Measurements from ENCODE around the gene LYZL4.
A peak's percentile ranks its signal among the peaks of the same experiment; 100 is the strongest.

The LYZL4 gene

DNA sequence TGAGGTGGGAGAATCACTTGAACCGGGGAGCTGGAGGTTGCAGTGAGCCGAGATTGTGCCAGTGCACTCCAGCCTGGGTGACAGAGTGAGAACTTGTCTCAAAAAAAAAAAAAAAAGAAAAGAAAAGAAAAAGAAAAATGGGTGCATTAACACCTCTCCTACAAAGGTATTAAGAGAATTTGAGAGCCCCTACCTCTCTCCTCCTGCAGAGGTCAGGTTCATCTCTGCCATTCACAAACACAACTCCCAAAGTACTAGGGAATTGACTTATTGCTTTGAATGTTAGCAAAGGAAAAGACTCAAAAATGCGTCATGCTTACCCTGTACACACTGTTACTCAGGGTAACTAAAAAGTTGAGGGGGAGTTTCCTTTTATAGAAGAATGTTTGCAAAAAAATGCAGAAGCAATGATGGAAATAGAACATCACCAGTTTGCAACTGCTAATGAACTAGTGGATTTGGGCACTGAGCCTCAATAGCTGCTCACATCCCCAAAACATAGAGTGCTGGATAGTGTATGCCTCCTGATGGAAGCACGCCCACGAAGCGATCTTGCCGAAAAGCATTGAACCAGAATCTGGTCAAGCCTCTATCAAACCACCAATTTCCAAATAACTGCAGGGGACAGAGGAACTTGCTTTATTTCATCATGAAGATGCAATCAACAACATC lies 15.5 kb upstream of the LYZL4 start:
- no peak for DNase-seq (ENCODE audit: low spot score)

DNA sequence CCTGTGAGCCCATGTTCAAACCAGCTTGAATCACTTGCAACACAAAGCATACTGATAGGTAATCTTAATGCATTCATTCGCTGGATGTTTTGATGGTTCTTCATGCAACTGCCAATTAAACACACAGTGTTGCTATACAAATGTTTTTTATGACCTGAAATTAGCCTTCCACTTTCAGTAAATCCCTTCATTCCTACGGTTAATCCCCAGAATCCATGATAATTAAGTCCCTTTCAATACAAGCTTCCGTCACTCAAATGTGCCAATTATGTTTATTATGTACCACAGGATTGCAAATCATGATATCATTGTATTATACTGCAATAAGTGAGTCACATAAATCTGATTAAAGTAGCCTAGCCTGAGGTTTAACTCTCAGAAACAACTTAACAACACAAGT lies 14.5 kb upstream of the LYZL4 start:
- DNase-seq (ENCODE audit: low spot score), result no peak

DNA sequence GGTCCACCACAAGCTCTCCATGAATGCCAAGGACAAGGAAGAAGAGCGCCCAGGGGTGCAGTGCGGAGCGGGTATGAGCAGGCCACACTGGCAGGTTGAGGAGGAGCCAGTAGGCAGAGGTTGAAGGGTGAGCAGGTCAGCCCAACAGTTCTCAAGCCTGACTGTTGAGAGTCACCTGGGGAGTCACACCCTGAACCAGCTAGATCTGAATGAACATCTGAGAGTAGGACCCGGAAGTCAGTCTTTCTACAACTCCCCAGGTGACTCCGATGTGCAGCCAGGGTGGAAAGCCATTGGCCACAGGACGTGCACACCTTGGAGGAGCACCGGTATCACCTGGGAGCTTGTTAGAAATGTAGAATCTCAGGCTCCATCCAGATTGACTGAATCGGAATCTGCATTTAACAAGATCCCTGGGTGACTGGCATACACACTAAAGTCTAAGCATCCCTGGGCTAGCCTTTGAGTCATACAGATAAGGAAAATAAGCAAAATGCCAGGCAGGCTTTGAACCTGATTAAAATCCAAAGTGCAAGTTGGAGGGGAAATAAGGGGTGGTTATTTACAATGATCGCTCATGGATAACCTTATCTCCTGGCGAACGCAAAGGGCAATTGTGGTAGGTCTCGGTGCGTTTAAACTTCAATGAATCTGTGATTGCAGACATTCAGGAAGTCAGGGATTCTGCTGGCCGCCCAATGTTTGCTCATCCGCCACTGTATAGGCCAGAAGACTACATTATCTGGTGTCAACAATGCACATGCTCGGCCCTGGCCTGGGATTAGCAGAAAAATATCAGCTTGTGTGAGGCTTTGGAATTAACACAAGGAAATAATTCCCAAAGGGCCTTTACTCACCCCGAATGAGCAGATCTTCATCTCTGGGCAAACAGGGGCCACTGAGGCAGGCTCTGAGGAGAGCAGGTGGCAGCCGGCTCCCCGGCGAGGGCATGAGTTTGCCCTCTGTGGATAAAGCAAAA lies 11.7 kb upstream of the LYZL4 start:
- DNase-seq (ENCODE audit: low spot score), result no peak

DNA sequence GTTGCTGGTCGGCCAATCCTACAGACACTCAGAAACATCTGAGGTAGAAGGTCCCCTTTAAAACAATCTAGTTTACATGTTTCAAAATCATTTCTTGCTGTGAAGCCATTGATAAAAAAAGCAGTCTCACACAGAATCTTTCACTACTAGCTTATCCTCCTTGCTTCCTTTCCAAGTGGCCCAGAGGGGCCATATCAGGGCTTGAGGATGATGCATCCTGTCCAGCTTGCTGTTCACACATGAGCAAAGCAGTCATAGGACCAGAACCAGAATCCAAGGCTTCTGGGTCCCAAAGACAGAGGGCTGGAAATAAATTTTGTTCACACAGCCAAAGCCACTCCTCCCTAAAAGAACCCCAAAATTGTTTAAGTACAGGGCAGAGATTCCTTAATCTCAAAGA lies 9.2 kb upstream of the LYZL4 start:
- no peak for DNase-seq (ENCODE audit: low spot score)

DNA sequence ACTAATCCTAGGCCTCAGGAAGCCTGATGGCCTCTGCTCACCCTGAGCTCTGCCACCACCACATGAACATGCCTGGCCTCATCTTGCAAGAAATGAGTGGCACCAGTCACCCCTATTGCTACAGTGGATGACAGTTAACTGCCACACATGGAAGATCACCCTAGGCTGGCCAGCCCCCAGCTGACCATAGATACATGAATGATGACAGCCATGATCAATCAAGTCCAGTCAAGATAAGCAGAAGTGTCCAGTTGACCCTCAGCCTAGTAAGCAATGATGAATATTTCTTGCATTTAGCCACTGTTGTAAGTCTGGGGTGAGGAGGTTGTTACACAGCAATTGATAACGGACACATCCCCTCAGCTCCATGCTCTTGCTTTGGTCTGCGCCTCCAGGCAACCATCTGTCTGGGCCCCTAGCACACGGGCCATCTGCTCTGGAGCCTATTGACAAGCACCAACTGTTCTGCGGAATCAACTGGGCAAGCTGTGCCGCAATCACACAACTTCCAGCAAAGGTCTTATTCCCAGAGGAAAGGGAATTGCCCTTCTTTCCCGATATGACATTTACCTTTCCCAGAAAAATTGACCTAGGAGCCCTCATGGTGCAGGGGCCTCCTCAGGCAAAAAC lies 2.2 kb upstream of the LYZL4 start:
- no peak for DNase-seq (ENCODE audit: low spot score)

DNA sequence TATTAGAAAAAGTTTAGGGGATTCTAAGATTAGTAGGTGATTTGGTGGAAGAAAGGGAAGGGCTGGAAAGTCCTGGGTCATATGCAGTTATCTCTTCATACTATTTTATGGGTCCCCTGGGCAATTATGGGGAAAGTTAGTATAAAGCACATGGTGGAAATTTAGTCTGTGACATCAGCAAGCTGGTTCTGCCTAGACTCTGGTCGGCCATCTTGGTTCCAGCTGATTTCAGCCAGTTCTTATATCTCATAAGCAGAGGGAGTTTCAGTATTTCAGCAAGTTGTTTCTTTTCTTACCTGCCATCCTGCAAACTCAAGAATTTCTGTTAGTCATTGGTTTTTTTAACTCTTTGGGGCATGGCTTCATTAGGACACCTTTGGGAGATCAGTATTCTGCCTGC lies 1.0 kb upstream of the LYZL4 start:
- DNase-seq (ENCODE audit: low spot score), result no peak

DNA sequence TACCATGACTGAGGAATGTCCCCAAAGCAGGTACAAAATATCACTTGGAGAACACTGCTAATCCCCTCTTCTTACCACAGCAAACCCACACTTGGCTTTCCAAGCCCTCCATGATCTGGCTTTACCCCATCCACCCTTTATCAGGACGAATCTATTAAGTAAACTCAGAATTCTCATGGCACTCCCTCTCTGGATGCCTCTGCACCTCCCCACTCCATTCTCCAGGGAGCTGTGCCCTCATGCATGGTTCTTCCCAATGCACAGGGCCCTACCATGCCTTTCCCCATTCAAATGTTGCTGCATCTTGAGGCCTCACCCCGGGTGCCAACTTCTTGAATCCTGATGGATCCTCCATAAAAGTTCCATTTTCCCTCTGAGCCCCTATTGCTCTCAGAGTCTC lies 2.3 kb downstream of the LYZL4 start:
- DNase-seq (ENCODE audit: low spot score), result no peak

DNA sequence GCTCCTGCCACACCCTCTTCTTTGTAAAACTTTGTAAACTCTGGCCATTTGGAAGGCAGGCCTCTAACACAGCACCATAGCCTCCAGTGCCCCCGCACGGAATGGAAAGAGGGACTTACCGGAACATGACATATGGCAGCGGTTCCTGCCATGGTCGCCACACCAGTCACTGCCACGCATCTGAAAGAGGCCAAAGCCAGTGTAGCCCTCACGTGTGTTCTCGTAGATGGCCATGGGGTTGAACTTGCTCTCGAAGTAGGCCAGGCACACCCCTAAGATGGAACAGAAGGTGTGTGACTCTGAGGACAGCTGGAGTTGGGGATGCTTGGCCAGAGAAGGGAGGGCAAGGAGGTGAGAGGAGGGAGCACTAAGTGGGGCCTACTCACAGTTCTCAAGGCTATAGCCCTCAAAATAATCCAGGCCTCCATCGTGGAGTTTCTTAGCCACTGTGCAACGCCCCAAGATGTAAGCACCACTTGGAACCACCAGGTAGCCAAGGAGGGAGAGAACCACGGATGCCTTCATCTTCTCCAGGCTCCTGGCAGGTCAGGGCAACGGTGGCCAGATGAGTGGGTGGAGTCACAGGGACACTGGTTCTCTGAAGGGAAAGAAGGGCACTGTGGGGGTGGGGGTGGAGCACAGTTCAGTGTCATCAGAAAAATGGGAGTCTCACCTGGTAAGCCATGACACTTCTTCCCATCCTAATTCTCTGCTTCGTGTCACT lies 3.5 kb downstream of the LYZL4 start:
- DNase-seq (ENCODE audit: low spot score), result no peak

DNA sequence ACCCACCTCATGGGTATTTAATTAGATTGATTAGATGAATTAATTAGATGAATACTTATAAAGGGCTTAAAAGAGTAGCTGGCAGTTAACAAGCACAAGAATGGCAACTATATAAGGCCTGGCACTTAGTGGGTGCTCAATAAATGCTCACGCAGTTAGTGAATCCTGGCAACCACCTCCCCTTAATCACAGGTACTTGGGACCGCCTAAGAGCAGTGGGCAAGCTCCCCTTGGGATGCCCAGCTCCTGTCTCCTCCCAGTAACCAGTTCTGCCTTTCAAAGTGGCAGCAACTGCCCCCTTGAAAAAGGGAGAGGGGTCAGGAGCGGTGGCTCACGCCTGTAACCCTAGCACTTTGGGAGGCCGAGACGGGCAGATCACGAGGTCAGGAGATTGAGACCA lies 4.6 kb downstream of the LYZL4 start:
- no peak for DNase-seq (ENCODE audit: low spot score)

DNA sequence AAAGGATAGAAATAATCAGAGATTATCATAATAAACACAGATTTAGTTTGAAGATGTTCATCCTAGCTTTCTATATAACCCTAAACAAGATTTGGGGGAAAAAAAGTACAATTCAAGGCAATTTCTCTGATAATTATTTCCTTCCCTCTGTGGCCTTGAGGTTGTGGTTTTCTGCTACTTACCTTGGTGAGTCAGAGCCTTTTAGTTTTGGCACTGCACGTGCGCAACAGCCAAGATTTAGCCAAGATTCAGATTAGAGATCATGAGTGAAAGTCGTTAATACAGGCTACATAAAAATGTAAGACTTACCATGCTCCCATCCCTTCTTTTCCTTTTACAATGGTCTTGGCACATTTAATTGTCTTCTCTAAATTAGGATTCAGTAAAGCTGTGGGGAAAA lies 6.7 kb downstream of the LYZL4 start:
- DNase-seq (ENCODE audit: low spot score), result no peak

DNA sequence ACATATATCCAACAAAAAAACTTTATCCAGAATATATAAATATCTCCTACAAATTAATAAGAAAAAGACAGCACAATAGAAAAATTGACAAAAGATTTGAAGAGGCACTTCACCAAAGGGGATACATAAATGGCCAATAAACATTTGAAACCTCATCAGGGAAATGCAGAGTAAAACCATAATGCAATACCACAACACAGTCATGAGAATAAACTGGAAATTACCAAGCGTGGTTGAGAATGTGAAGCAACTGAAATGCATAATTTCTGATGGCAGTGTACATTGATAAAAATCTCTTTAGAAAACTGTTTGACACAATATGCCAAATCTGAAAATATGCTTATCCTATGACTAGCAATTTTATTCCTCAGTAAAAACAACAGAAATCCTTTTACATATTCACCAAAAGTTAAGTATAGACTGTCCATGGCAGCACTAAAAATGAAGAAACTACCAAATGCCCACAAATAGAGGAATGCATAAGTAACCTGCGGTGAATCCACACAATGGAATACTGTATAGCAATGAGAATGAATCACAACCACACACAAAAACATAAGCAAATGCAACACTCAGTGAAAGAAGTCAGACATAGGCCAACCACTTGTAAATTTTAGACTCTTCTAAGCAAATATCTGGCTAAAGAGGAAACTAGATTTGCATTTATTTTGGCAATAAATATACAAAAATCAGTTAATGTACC lies 7.9 kb downstream of the LYZL4 start:
- no peak for DNase-seq (ENCODE audit: low spot score)

DNA sequence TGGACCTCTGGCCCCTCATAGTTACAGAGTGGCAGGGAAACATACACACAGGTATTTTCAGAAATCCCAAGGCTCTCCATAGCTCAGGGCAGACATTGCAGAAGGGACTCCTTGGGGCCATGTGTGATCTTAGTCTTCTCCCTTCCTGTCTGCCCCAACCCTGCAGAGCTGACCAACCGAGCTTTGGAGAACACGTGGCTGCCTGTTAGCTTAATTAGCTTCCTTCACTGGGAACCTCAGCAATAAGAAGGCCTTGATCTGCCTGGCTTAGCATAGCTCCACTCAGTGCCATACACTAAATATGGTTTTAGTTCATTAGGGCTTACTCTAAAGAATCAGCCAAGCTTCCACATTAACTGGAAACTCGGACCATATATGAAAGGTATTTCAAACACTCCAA lies 12.3 kb downstream of the LYZL4 start:
- DNase-seq (ENCODE audit: low spot score), result no peak

DNA sequence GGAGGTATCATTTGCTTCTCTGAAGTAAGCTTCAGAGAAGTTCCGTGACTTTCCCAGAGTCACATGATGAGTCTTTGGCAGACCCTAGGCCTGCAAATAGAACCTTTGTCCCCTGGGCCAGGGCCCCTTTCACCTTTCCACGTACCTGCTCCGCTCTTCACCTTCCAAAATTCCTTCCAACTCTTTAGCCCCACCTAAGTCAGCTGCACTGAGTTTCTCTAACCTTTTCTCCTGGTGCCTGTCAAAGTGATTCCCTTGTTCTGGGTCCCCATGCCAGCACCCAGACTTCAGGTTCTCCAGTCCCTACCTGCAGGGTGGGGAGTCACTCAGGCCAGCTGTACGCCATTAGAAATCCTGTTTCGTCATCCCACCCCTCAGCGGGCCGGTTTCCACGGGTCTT lies 12.8 kb downstream of the LYZL4 start:
- DNase-seq (ENCODE audit: low spot score), result no peak

DNA sequence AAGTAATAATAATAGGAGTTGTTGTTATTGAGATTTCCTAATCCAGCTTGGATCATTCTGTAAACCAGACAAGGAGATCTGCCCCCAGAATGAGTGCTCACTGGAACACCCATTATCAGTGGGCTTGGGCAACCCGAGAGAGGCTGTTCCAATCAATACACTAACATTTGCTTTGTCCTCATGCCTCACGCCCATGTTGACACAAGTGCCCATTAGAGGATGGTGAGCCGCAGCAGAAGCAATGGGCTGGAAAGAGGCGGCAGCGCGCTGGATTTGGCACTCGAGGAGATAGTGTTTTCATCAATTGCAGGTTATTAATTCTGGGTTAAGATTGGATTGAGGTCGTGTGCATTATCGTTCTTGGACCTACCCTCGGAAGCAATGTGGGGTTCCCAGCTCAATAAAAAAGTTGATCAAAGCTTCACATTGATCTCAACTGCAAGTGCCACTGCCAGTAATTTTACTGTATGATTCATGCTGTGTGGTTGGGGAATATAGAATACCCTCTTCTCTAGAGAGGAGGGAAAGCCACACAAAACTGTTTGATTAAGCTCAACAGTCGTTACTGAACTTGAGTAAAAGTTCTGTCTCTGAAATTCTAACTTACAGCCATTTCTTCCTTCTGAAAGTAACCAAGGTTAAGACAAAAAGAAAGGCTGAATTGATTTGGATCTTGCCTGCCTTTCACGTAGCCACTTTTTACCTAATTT lies 15.7 kb downstream of the LYZL4 start:
- DNase-seq (ENCODE audit: low spot score), result no peak

DNA sequence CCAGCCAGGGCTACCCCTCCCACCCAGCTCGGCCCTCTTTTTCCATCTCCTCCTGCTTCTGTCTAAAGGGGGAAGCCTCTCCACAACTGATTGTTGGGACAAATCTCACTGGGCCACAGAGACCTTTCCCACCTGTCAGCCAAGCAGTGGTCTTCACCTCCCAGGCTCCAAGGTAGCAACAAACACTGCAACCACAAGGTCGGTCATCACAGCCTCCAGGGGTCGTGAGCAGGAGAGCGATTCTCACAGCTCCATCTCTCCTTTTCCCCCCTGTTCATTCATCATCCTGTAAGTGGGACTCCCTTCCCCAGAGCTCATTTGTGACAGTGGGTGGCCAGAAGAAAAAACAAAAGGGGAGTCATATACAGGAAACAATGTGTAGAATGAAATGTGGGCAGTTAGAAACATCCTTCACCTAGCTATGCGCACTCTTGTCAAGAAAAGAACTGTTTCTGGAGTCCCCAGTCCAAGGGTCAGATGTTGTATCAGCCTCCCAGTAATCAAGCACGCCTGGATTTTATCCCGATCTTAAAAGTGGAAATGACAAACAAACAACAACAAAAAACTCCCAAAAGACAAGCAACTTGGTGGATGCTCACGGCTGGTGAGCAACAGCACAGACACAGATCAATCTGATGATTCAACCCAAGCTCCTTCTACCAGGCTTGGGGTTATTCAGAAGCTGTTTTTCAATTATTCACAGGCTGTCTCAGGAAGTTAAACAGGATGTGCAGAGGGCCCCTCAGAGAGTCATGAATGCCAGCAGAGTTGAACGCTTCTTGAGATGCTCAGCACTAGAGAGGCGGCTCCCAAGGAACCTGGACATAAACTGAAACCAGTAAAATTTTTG lies 22.4 kb downstream of the LYZL4 start:
- peak; percentile 10 for DNase-seq (ENCODE audit: low spot score)

DNA sequence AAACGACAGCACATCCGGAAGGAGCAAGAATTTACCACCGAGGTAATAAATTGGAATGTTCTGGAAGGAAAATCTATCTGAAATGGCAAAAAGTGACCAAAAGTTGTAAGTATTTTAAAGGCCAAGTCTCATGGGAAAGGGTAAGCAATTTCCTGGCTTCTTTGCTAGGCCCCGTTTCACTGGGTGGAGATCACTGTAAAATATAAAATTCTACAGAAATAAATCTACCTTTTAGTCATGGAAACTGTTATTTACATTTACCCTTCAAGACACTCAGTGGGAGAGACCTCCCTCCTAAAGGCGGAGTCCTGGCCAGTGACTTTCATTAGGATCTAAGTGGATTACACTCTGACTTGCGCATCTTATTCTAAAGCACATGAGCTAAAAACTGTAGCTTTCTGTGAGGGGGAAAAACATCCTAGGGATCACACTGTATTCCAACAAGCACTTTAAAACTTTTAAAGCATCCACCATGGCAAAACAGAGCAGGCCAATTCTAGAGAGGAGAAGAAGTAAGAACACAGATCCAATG lies 28.8 kb downstream of the LYZL4 start:
- no peak for DNase-seq (ENCODE audit: low spot score)

DNA sequence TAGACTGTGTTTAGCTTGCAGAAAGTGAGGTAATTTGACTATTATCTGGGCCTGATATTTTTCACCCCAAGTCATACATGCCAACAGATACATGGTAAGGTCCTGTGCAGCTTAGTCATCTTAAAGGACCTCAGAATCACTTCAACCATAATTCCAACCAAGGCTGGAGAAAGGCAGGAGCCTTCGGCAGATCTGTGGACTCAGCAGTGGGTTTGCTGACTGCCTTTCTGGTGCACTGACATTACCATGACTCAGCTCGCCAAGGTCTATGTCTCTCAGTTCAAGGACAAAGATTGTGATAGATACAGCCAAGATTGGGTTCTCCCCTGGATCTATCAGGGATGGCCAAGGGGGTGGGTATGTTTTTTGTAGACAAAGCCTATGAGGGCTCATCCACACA lies 32.7 kb downstream of the LYZL4 start:
- DNase-seq (ENCODE audit: low spot score), result no peak

DNA sequence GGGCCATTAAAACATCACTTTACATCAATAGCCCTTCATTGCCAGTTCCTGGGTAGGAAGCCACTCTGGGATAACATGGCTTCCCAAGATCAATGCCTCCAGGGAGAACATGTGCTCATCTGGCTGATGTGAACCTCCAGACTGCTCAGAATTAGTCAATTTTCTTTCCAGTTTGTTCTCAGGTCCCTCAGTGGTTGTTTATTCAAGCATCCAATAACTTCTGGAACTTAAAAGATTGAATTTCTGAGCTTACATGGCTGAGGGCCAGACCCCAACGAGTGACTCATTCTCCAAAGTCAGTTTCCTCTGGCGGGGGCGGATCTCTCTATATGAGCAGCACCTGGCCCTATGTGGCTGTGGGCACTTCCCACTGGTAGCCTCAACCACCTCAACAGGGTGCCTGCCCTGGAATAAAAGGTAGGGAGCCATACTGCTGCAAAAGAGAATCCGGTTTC lies 34.0 kb downstream of the LYZL4 start:
- peak; percentile 37 for DNase-seq (ENCODE audit: low spot score)

DNA sequence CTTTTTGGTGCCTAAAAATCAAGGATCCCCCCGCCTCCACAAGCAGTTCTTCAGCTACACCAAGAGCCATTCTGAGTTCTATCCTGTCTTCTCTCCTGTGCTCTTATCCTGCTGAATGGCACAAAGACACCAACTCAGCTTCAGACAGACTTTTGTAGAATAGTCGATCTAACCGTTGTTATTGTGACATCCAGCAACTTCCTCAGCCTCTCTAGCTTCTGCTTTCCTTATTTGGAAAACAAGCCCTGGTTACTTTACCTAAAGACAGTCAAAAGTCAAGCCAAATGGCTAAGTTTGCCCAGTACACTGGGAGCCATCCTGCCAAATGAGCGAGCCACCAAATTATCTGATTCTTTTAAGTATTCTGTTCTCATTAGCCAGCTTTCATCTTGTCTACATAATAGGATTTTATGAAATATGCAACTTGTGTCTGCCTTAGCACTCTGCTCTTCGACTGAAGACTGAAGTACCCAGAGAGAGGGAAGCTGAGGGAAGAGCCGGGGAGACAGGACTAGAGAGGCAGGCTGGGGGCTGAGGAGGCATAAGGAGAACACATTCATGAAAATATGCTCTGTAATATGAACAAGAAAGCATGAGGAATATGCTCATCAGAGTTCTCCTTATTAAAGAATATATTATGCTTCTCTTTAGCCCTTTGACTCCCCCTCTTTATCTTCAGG lies 35.1 kb downstream of the LYZL4 start:
- DNase-seq (ENCODE audit: low spot score), result no peak

All from RKO (cell line).